ENCODE data around the gene RABL6.
A peak's percentile ranks its signal among the peaks of the same experiment; 100 is the strongest.
"Not testable (repeated sequence)": the region's sequence is repeated elsewhere in the genome, so short reads cannot be mapped to it uniquely, and the experiment has no call there.

The RABL6 gene, protein sequence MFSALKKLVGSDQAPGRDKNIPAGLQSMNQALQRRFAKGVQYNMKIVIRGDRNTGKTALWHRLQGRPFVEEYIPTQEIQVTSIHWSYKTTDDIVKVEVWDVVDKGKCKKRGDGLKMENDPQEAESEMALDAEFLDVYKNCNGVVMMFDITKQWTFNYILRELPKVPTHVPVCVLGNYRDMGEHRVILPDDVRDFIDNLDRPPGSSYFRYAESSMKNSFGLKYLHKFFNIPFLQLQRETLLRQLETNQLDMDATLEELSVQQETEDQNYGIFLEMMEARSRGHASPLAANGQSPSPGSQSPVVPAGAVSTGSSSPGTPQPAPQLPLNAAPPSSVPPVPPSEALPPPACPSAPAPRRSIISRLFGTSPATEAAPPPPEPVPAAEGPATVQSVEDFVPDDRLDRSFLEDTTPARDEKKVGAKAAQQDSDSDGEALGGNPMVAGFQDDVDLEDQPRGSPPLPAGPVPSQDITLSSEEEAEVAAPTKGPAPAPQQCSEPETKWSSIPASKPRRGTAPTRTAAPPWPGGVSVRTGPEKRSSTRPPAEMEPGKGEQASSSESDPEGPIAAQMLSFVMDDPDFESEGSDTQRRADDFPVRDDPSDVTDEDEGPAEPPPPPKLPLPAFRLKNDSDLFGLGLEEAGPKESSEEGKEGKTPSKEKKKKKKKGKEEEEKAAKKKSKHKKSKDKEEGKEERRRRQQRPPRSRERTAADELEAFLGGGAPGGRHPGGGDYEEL

GRCh38 chr9:136807281-136808074, at the start of gene RABL6:
RABL6 (plus strand) TSS chr9:136807948; CDS start chr9:136808197, 249 bp downstream.
- DNase-seq, result peak; percentile 73

DNA sequence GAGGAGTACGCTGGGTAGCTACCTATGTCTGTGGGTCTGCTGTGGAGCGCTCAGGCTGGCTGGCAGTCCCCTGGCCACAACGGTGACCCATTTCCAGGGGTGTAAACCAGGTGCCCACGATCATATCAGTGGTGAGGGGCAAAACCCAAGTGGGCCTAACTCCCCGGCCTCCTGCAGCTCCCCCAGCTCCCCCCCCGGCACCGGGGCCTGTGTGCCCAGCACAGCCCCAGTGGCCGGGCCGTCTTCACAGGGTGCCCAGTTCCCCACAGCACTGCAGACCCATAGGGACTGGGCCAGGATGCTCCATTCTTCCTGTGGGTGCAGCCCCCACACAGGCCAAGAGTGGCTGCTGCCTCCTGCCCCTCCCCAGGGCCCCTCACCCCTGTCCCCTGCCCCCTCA, 48.7 kb upstream of the RABL6 start:
- no peak for DNase-seq

DNA sequence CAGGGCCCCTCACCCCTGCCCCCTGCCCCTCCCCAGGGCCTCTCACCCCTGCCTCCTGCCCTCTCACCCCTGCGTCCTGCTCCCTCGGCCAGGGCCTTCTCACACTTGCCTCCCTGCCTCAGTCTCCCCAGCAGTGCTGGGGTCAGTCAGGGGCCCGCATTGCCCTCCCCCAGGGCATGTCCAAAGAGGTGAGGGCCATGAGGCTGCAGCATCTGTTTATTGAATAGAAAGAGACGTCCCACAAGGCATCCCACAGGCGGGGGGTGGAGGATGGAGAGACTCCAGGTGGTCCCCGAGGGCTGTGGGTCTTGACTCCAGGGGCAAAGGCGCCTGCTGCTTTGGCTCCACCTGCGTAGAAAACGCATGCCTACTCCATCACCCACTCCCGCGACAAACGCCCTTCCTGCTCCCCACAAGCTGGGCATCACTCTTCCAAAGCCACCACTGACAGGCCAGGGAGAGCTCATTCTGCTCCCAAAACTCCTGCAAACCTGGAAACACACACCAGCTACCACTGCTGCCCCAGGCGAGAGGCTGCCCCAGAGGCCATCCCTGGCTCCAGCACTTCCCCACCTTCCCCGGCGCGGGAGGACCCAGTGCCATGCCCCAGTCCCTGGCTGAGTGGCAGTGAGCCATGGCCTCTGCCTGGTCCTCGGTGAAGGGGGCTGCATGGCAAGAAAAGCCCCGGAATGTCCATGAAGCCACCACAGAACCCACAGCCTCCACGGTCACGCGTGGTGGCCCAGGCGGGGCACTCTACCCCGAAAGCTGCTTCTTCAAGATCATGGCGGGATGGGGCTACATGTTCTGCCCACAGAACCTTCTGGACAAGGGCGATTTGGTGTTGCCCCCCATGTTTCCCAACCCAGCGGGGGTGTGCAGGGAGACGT, 48.1 kb upstream of the RABL6 start:
- no peak for DNase-seq

GRCh38 chr9:136760424-136760823, 47.3 kb upstream of the RABL6 start:
- DNase-seq, result no peak

DNA sequence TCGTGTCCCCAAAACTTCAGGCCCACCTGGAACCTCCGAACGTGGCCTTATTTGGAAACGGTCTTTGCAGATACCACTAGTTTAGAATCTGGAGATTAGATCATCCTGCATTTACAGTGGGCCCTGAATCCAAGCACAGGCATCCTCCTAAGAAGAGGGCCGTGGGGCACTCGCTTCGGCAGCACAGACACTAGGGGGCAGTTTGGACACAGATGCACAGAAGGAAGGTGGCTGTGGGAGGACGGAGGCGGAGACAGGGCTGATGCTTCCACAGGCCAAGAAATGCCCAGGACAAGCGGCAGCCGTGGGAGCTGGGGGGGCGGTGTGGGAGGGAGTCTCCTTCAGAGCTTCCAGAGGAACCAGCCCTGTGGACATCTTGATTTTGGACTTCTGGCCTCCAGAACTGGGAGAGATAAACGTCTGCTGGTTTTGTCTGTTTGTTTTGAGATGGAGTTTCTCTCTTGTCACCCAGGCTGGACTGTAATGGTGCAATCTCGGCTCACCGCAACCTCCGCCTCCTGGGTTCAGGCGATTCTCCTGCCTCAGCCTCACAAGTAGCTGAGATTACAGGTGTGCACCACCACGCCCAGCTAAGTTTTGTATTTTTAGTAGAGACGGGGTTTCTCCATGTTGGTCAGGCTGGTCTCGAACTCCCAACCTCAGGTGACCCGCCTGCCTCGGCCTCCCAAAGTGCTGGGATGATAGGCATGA, 46.8 kb upstream of the RABL6 start:
- not testable (repeated sequence) for DNase-seq

DNA sequence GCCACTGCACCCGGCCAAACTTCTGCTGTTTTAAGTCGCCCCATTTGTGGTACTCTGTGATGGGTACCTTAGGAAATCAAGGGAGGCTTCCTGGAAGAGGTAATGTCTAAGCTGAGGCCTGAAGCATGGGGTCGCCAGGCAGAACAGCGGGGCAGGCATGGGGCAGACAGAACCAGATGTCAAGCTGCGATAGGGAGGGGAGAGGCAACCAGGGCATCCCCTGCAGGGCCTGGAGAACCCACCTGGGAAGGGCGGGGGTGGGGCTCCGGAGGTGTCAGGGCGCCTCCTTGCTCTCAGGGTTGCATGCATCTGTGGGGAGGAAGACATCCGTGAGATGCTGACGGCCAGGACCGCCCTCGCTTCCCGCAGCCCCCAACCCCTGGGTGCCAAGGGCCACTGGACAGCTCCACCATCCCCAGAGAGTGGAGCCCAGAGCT, 46.2 kb upstream of the RABL6 start:
- DNase-seq, result no peak

DNA sequence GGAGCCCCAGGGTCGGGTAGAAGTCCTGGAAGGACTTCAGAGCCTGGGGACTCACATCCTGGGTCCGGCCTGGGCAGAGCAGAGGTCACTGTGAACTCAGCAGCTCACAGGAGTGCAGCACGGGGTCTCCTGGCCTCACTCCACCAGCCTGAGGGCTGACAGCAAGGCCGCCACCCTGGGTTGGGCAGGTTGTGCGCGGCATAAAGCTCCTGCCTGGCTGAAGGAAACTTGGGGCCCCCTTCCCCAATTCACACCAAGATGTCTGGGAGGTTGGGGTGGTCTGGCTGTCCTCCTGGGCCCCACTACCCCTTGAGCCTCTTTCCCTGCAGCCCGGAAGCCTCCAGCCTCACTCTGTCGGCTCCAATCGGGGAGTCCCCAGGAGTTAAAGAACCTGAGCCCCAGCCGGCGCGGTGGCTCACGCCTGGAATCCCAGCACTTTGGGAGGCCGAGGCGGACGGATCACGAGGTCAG, 45.5 kb upstream of the RABL6 start:
- DNase-seq, result no peak

DNA sequence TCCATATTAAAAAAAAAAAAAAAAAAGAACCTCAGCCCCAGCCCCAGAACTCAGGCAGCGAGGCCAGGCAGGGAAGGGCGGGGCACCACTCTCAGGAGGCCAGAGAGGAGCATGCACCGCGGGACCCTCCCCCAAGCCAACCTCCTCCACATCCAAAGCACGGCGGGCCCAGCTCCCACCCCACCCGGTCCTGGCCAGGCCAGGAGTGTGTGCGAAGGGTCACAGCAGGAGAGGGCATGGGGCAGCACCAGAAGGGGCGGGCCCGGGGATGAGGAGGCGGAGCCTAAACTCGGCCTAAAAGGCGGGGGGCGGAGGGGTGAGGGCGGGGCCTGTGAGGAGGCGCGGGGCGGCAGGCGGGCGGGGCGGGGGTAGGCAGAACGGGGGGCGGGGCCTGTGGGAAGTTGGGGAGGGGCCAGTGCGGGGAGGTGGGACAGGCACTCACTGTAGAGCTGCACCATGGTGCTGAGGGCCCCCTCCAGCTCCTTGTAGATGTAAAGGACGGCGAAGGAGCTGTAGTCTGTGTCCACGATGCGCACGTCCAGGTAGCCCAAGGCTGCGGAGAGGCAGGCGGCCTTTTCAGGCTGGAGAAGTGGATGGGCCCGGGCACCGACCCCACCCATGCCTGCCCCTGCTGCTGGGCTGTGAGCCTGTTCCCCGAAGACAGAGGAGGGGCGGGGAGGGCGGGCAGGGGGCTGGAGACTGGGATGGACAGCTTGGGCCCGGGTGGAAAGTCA, 44.7 kb upstream of the RABL6 start:
- DNase-seq, result no peak

DNA sequence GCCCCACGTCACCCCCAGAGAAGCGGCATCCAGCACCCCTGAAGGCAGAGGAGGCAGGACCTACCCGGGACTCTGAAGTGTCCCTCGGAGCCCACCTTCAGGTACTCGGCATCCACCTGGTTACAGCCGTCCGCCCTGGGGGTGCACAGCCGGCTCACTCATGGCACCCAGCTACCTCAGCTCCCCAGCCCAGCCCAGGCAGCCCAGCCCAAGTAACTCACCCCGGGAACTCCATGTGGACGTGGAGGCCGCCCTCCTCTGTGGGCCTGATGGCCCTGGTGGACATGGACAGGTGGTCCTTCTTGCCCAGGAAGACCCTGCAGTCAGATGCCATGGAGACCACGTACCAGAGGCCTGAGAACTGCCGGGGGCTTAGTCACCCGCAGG, 44.1 kb upstream of the RABL6 start:
- no peak for DNase-seq

DNA sequence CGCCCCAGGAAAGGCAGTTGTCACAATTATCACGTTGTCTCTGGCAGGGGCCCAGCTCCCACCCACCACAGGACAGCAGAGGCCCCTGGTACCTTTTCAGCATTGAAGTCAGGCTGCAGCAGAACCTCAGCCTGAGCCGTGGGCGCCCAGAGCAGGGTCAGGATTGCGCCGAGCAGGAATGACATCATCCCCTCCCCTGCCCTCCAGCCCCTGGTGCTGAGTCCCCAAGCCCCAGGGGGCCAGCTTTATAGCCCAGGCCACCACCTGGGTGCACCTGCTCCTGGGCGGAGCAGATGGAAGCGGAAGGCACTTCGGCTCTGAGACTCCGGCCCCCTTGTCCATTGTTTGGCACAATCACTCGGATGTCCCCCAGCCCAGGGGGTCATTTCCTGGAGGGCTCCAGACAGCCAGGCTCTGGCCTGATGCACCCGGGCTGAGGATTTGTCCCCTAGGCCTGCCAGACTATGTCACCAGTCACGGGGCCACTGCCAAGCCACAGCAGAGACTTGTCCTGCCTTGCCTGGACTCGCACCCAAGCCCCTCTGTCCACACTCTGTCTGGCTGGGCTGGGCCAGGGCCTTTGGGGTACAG, 43.4 kb upstream of the RABL6 start, which contains the start of gene LCN15:
LCN15 (minus strand) TSS at position 218 of the 591 bp plus-strand sequence; CDS start at position 188, 30 bp downstream.
- DNase-seq, result peak; percentile 74

- no peak for DNase-seq
Observed at GRCh38 chr9:136765041-136765440, 42.7 kb upstream of the RABL6 start.

DNA sequence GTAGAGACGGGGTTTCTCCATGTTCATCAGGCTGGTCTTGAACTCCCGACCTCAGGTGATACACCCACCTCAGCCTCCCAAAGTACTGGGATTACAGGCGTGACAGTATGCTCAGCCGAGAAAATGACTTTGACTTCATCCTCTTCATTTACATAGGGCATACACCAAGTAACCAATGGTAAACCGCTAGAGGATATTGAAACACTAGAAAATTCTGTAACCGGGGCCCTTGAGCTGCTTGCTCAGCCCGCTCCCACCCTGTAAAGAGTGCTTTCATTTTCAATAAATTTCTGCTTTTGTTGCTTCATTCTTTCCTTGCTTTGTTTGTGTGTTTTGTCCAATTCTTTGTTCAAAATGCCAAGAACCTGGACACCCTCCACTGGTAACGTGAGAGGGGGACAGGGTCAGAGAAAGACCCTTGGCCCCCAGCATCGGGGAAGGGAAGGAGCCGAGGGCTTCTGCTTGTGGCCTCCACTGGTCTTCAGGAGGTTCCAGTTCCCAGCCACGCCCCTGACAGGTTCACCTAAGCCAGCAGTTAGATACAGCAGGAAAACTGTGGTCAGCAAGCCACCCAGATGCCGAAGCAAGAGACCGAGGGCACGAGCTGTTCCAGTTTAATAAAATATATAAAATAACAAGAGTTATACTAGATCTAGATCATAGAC, 41.9 kb upstream of the RABL6 start:
- DNase-seq, result not testable (repeated sequence)

DNA sequence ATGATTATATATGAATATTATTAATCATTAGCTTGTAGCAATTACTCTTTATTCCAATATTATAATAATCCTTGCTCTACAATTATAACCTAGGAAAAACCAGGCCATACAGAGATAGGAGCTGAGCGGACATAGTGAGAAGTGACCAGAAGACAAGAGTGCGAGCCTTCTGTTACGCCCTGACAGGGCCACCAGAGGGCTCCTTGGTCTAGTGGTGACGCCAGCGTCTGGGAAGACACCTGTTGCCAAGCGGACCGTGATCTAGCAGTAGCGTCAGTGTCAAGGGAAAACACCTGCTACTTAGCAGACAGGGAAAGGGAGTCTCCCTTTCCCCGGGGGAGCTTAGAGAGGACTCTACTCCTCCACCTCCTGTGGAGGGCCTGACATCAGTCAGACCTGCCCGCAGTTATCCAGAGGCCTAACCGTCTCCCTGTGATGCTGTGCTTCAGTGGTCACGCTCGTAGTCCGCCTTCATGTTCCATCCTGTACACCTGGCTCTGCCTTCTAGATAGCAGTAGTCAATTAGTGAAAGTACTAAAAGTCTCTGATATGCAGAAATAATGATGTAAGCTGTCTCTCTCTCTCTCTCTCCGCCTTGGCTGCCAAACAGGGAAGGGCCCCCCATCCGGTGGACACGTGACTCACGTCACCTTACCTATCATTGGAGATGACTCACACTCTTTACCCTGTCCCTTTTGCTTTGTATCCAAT, 41.2 kb upstream of the RABL6 start:
- DNase-seq, result peak; percentile 30

- DNase-seq, result no peak
Observed at GRCh38 chr9:136769710-136770191, 38.0 kb upstream of the RABL6 start.

DNA sequence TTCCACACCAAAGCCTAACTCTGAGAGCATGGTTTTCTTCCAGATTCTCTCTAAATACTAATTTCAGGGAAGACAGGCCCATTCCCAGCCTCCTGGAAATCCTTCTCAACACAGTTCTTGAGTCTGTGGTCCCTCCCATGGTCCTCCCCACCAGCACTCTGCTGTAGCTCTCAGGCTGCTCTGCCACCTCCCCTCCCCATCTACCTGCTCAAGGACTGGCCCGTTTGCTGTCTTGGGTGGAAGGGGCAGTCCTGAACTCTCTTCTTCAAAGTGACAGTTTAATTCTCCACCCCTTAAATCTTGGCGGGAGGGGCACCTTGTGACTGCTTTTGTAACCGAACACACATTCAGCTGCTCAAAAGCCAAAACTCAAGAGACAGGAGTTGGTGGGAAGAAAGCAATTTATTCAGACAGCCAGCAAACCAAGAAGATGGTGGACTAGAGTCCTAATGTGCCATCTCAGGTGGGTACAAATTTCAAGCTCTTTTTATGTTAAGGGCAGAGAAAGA, 35.8 kb upstream of the RABL6 start:
- no peak for DNase-seq

DNA sequence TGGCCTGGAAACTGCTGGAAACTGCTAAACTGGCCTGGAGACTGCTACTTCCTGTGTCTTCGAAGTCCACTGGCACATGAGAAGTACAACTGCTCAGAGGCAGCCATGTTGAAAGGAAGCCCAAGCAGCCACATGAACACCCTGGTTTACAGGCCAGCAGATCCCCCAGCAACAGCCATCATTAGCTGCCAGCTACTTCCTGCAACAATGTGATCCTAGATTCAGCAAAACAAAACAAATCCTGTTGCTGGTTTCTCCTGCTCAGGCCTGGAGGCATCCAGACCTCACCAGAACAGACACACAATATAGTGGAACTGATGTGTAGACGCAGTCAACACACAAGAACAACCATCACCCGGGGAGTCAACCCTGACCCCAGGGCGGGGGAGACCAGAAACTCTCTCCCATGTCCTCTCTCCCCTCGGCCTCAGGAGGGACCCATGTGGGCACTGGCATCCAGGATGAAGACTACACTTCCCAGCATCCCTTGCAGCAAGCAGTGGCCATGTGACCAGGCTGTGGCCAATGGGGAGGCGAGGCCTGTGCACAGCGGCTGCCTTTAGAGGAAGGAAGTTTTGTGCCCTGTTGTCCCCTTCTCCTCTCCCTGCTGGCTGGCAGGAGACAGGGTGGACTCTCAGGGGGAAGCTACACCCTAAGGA, 34.2 kb upstream of the RABL6 start:
- DNase-seq, result no peak

- no peak for DNase-seq
Observed at GRCh38 chr9:136774416-136775045, 33.2 kb upstream of the RABL6 start.

DNA sequence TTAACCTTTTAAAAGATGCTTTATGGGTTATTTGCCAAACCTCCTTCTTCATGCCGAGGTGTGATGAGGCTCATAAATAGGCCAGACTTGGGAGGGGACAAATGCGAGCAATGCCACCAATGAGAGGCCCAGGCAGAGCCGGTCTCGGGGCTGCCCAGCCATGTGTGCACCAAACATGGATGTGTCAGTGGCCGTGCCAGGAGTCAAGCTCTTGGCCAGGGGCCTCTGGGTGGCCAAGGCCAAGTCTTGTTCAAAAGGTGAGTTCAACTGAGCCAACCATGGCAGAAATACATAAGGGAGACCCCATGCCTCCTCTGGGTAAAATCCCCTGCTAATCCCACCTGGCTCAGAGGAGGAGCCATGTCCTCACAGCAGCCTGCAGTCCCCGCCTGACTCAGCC, 32.6 kb upstream of the RABL6 start:
- no peak for DNase-seq

All from NCI-H2107 (cell line).